ENCODE measurements around the gene DNAJC4. TPM values are rescaled to one million over a fixed set of nuclear protein-coding genes. Genes with fewer than 3 reads are reported as not detected.

The DNAJC4 gene
- total RNA-seq, 1 experiment from 2014 or later = 3.0 TPM

GRCh38 chr11:64208086-64208795, 22.1 kb upstream of the DNAJC4 start:
- no peak for DNase-seq (ENCODE audit: low spot score)

- no peak for DNase-seq (ENCODE audit: low spot score)
Observed at GRCh38 chr11:64208796-64209562, 21.4 kb upstream of the DNAJC4 start.

- DNase-seq (ENCODE audit: low spot score) = no peak
Observed at GRCh38 chr11:64209563-64209843, 20.8 kb upstream of the DNAJC4 start.

GRCh38 chr11:64210301-64211020, 19.9 kb upstream of the DNAJC4 start:
- DNase-seq (ENCODE audit: low spot score) = no peak

- DNase-seq (ENCODE audit: low spot score) = no peak
Observed at GRCh38 chr11:64211181-64211872, 19.0 kb upstream of the DNAJC4 start.

GRCh38 chr11:64216879-64217278, 13.5 kb upstream of the DNAJC4 start:
- no peak for DNase-seq (ENCODE audit: low spot score)

- DNase-seq (ENCODE audit: low spot score) = no peak
Observed at GRCh38 chr11:64218628-64219353, 11.6 kb upstream of the DNAJC4 start.

GRCh38 chr11:64219354-64219684, 11.0 kb upstream of the DNAJC4 start:
- no peak for DNase-seq (ENCODE audit: low spot score)

- DNase-seq (ENCODE audit: low spot score) = no peak
Observed at GRCh38 chr11:64219755-64220154, 10.6 kb upstream of the DNAJC4 start.

- no peak for DNase-seq (ENCODE audit: low spot score)
Observed at GRCh38 chr11:64220271-64220670, 10.1 kb upstream of the DNAJC4 start.

- DNase-seq (ENCODE audit: low spot score) = no peak
Observed at GRCh38 chr11:64220798-64221197, 9.6 kb upstream of the DNAJC4 start.

- no peak for DNase-seq (ENCODE audit: low spot score)
Observed at GRCh38 chr11:64222651-64223000, 7.7 kb upstream of the DNAJC4 start.

- no peak for DNase-seq (ENCODE audit: low spot score)
Observed at GRCh38 chr11:64223001-64223651, 7.2 kb upstream of the DNAJC4 start.

GRCh38 chr11:64224151-64224890, 6.0 kb upstream of the DNAJC4 start:
- peak; percentile 79 for DNase-seq (ENCODE audit: low spot score)

- no peak for DNase-seq (ENCODE audit: low spot score)
Observed at GRCh38 chr11:64224891-64225607, 5.3 kb upstream of the DNAJC4 start.

- DNase-seq (ENCODE audit: low spot score) = peak; percentile 57
Observed at GRCh38 chr11:64225608-64226506, 4.5 kb upstream of the DNAJC4 start, which contains the start of the genes NUDT22 and TRPT1. TSS of gene NUDT22 (plus strand) at chr11:64226274. CDS start at chr11:64226653, 379 bp downstream. TSS of gene TRPT1 (minus strand) at chr11:64226186. CDS start at chr11:64225860, 326 bp downstream.

- no peak for DNase-seq (ENCODE audit: low spot score)
Observed at GRCh38 chr11:64226507-64227051, 3.8 kb upstream of the DNAJC4 start.

- no peak for DNase-seq (ENCODE audit: low spot score)
Observed at GRCh38 chr11:64227405-64227956, 2.9 kb upstream of the DNAJC4 start.
